Germinal center (tissue), 1 donor: ENCODE measurements around the gene TBX21.

Source experiments
- DNase-seq: peaks from one replicate; pipeline ENCODE4 v3.0.0; 2012; ENCODE audit warnings: mixed read lengths, low spot score

The TBX21 gene

DNA sequence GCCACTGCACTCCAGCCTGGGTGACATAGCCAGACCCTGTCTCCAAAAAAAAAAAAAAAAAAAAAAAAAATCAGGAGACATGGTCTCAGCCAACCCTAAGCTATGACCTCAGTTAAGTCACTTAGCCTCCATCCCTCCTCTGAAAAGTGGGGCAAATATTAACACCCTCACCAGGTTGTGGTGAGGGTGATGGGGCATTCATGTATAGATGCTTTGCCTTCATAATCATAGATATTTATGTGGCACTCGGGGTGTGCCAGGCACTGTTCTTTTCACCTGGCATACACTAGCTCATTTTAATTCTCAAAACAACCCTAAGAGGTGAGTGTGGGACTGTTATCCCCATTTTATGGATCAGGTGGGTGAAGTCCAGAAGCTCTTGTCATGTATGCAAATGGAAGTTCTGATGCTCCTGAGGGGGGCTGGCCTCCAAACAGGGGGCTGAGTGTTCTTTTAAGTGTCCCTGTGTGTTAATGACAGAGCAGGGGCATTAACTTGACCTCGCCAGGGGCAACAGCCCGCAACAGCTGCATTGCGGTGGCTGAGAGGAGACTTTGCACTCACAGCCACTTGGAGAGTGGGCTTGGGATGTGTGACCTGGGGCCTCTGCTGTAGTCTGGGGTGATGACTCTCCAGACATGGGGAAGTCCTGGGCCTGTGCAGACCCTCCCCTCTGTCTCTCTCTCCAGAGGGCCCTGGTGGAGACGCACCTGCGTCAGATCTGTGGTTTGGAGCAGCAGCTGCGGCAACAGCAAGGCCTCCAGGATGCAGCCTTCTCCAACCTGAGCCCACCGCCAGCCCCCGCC is 34.9 kb upstream of the TBX21 start:
- DNase-seq = no peak

DNA sequence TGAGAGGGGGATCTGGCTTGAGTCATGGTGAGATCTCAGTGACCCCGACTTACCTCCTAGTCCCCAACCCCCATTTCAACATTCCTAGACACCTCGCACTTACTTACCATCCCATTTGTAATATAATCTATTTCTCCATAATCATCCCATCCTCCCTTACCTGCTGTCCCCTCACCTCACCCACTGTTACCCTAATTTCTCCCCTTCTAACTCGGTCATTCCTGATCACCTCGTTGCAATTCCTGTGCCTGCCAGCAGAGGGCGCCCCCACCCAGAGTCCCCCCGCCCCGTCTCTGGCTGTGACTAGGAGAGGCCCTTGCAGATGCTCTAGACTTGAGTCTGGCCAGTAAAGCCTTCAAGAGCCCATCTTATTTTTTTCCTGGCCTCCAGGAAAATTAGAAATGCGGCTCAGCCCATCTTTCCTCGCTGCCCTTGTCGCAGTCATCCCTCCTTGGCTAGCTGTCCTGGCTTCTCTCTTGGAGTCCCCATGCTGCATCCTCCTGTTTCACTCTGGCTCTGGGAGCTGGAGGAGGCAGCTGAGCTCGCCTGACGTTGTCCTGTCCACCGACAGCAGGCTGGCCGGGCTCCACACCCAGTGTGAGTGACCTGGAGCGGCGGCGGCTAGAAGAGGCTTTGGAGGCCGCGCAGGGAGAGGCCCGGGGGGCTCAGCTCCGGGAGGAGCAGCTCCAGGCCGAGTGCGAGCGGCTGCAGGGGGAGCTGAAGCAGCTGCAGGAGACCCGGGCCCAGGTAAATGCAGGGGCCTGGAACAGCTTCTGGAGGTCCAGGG is 34.1 kb upstream of the TBX21 start:
- DNase-seq = peak; percentile 91

DNA sequence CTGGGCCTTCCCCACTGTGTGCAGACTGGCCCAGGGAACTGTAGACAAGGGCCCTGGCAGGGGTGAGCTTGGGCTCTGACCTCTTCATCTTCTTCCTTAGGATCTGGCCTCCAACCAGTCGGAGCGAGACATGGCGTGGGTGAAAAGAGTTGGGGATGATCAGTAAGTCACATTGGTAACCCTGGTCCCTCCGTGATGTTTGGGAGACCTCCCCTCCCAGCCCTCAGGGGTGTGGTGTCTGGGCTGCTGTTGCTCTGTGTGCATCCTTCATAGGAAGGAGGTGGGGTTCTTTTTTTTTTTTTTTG is 33.5 kb upstream of the TBX21 start:
- no peak for DNase-seq

DNA sequence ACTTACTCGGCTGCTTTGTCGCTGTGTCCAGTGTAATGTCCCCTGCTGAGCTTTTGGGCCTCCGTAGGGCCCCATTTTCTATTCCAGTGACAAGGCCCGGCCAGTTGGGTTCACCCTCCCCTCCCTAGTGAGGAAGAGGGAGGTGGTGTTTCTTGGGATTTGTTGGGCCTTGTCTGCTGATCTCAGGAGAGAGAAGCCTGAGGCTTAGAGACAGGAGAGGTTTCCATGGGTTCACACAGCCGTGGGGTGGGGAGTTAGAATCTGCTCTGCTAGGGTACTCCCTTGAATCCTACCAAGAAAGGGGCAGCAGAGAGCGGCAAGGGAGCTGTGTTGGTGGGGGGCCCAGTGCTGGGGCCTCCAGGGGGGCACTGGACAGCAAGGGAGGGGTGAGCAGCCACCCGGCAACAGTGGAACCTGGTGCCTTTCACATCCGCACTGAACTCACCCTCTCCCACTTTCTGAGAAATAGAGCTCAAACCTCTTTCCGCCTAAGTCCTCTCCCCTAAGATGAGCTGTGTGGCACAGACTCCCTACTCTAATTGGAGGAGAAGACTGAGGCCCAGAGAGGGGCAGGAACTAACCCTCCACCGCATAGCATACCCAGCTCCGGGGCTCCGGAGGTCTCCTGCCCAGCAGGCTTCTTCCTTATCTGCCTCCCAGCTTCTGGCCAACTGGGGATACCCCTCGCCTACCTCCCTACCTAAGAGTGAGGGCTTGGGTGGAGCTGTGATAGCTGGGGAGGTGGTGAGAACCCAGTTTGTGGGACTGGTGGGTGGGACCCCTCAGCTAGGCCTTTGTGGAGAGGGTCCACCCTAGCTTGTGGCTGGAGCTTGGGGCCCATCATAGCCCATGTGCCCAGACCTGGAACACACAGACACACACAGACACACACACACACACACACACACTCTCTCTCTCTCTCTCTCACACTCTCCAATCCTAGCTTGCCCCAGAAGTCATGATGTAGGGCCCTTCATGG is 32.3 kb upstream of the TBX21 start:
- no peak for DNase-seq

DNA sequence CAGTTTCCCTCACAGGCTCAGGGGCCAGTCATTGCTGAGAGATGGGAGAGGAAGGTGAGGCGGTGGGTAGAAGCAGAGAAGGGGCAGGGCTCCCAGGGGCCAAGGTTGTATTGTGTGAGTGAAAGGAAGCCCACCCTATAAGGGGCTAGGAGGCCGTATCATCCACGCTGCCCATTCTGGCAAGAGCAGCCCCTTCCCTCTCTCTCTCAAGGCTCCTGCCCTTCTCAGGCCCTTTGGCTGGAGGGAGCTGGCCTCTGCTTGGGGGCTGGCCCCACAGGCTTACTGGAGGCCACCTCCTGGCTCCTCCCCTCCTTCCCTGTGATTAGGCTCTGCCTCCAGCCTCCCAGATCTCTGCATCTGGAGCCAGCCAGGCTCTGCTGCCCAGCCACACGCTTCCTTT is 31.4 kb upstream of the TBX21 start:
- DNase-seq = no peak

DNA sequence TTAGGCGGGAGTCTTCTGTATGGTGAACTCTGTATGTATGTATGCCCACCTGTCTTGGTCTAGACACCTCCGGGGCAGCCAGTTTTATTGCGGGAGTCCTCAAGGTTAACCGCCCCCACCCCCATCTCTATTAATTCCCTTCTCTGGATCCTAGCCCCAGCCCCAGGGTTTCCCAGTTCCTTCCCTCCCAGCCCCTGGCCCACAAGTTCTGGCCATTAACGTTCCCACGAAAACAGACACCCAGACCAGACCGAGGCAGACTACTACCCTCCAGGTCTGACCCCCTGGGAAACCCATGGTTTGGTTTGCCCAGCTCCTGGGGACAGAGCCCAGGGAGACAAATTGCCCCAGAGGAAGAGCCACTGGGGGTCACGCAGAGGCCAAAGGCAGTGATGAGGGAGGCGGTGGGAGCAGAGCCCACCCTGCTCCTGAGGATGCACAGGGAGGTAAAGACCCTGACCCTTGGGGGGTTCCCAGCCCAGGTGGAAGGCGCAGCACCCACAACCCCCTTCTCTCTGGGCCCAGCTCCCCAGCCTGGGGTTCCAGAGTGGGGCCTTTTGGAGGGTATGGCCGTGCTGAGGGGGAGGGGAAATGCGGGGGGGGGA is 30.5 kb upstream of the TBX21 start:
- DNase-seq = no peak

DNA sequence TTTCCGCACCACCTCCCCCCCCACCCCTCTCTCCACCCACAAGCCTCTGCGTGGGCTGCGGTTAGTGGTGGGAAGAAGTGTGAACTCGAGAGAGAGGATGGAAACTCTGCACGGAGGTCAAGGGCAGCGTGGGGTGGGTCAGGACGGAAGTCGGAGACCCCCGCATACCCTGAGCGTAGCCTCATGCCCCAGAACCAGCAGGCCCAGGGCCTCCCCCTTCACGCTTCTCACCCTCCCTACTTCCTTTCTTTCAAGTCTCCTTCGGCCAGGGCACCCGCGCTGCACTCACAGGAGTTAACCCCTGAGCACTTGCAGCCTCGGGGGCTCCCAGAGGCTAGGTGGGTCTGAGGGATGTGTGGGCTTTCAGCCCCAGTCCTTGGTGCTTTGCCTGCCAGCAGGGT is 29.8 kb upstream of the TBX21 start:
- peak; percentile 41 for DNase-seq

DNA sequence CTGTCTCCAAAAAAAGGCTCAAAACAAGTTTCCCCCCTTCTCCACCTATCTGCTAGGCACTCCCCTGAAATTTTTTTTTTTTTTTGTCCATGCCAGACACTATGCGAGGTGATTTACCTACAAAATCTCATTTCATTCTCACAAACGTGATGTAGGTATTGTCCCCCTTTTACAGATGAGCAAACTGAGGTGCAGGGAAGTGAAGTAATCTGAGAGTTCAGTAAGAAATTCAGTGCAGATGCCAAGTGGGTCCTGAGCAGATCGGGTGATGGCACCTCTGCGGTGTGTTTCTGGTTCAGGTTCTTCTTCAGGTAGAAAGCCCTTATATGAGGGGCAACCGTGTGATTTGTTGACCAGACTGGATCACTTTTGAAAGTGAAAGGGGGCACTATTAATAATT is 29.4 kb upstream of the TBX21 start:
- DNase-seq = no peak

DNA sequence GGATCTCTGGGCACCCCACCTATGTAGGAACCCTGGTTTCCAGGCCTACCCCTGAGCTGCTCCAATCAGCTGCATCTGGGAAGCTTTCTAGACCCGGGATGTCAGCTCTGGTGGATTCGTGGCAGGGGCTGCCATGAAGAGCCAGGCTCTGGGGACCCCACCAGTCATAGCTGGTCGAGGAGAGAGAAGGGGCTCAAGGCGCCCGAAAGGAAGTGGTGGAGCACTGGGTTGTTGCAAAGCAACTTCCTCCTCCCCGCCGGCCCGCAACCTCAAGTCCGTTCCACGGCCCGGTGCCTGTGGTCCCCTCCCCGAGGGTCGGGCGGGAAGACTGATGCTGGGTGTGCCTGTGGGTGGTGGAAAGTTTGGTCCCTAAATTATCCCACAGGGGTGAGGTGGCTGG is 28.9 kb upstream of the TBX21 start:
- DNase-seq = peak; percentile 47

DNA sequence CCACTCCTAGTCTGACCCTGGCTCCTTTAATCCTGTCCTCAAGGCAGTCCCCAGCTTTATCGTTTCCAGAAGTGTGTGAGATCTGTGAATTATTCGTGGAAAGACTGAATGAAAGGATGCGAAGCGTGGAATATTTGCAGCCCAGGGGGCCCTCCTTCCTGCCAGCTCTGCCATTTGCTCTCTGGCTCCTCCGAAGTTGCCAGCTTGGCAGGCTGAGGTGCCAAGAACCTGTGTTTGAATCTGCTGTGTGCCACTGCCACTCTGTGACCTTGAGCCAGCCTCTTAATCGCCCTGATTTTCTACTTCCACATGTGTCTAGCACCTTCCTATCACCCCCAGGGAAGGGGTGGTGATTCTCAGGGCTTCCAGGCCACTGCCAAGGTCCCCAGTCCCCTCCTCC is 28.3 kb upstream of the TBX21 start:
- DNase-seq = no peak

DNA sequence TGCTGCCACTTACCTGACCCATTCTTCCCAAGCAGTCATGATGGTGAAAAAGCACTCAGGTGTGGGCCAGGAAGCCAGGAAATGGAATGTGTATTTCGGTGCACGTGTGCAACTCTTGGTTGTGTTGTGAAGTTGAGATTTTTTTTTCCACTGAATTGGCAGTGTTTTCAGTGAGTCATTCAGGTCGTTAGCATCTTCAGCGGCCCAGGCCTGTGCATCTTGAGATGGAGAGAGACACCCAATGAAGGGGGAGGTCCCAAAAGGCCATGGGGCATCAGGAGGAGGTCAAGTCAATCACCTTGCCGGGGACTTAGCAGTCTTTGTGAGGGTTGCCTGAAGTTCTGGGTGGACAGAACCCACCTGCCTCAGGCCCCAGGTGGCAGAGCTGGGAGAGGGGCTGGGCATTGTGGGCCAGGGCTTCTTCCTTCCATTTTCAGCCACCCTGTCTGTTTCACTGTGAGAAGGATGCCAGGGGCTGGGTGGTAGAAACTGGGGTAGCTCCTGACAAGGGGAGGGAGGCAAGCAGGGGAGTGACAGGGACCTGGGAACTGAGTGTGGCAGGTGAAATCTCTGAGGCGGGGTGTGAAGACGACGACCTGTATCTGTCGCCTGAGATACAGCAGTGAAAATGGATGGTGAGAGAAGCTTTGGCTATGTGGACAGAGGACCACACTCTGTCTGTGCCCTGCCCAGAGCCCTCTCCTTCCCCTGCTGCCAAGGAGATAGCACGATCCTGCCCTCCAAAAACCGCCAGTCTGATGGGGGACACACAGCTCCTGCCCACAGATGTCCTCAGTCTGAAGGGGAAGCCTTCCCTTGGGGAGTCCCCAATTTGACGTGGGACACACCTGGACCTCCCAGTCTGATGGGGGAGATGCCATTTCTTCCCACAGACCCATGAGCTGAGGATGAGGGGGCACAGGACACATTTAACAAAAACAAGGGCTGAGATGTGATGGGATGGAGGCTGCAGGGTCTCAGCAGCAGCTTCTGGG is 27.2 kb upstream of the TBX21 start:
- no peak for DNase-seq

DNA sequence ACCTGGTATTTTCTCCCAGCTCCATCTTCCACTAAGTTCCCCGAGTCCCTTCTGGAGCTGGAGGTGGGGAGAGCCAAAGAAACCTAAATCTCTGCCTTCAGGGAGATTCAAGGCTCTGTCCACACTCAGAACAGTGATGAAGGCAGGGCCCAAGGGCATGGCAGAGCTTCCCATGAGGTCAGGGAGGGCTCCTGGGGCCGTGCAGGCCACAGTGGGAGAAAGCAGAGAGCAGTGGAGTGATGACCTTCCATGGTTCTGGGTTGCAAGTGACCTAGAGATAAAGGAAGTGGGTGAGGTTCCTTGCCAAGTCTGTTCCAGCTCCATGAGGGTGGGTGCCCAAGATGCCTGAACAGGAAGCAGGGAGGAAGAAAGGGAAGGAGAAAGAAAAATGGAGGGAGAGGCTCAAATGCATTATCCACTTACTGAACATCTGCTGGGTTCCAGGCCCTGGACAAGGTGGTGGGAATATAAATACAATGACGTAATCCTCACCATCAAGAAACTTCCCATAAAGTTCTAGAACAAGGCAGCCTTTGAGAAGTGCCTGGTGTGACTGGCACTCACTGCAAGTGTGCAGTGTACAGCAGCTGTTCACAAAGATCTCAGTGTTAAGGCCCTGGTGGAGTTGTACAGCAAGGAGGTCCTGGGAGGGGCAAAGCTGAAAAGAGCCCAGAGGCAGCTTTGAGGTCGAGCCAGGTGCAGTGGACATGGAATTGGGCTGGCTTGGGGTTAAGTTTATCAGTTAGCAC is 25.8 kb upstream of the TBX21 start:
- no peak for DNase-seq

DNA sequence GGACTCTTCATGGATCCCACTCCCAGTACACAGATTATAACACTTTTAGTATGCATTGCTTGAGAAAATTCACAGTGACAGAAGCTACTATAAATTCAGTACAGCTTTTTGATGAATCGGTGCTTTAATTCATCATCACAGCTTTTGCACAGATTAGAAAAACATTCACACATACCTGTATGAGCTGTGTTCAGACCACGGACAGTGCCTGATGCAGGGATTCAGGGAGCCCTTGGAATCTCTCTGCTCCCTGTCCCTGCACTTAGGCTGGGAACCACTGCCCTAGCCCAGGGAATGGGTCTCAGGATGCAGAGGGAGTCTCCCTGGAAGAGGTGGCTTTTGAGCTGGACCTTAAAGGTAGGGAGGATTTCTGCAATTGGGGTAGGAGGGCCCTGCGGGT is 25.2 kb upstream of the TBX21 start:
- DNase-seq = no peak

DNA sequence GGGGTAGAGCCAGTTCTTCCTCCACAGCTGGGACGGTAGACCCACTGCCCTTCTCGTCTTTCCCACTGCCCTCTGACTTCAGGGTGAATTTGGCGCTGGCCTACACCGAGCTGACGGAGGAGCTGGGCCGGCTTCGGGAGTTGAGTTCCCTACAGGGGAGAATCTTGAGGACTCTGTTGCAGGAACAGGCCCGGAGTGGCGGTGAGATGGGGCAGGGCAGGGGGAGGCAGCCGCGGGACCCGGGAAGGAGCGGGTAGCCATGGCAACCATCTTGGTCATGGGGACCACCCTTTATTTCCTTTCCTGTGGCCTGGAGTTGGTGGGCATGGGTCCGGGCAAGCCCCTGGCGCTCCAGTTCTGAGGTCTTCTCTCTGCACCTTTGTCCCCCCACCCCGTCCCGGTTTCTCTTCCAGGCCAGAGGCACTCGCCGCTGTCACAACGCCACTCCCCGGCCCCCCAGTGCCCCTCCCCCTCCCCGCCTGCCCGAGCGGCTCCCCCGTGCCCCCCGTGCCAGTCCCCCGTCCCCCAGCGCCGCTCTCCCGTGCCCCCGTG is 24.6 kb upstream of the TBX21 start:
- no peak for DNase-seq

DNA sequence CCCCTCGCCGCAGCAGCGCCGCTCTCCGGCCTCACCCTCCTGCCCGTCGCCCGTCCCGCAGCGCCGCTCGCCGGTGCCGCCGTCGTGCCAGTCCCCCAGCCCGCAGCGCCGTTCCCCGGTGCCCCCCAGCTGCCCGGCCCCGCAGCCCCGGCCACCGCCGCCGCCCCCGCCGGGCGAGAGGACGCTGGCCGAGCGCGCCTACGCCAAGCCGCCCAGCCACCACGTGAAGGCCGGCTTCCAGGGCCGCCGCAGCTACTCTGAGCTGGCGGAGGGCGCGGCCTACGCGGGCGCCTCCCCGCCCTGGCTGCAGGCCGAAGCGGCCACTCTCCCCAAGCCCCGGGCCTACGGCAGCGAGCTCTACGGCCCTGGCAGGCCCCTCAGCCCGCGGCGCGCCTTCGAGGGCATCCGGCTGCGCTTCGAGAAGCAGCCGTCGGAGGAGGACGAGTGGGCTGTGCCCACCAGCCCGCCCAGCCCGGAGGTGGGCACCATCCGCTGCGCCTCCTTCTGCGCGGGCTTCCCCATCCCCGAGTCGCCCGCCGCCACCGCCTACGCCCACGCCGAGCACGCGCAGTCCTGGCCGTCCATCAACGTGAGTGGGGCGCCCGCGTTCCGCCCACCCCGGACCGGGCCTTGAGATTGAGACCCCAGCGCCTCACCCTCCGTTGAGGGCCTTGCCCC is 24.0 kb upstream of the TBX21 start:
- DNase-seq = no peak

DNA sequence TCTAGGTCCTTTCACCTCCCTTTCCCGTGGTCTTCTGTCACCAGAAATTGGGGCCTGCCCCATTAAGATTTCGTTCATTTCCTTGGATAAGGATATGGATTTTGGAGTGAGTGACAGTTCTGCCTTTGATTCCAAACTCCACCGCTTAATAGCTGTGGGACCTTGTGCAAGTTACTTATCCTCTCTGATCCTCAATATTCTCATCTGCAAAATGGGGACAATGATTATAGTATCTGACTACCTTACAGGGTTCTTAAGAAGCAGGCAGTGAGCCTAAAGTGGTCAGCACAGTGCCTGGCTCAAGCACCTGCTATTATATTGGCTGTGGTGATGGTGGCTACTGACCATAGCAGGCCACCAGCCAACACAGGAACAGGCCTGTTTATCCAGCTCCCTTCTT is 23.4 kb upstream of the TBX21 start:
- DNase-seq = no peak

DNA sequence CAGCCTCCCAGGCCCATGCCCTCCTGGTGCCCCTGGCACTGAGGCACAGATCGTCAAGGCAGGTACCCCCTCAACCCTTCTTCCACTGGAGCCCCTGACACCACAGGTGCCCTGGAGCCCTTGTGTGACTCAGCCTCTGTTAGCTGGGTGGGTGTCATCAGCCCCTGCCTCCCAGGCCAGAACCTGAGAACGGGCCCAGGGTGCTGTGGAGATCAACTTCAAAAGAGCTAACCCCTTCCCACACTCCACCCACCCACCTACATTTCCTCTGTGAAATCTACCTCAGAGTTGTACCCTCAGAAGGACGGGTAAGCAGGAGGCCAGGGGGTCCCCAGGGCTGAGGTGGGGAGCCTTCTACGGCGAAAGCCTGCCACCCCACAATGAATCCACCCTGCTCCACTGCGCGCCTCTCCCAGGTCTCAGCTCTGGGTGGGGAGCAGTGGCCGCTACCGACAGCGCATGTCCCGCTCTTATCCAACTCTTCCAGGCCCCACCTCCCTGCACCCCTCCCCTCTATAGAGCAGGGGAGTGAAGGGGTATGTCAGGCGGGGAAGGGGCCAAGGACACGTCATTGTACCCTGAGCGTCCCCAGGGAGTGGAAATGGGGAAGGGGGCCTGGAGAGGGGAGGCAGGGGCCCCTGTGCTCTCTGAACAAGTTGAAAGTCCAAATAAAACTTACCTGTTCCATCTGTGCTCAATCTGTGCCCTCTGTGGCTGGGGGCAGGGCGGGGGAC is 21.5 kb upstream of the TBX21 start:
- DNase-seq = no peak

DNA sequence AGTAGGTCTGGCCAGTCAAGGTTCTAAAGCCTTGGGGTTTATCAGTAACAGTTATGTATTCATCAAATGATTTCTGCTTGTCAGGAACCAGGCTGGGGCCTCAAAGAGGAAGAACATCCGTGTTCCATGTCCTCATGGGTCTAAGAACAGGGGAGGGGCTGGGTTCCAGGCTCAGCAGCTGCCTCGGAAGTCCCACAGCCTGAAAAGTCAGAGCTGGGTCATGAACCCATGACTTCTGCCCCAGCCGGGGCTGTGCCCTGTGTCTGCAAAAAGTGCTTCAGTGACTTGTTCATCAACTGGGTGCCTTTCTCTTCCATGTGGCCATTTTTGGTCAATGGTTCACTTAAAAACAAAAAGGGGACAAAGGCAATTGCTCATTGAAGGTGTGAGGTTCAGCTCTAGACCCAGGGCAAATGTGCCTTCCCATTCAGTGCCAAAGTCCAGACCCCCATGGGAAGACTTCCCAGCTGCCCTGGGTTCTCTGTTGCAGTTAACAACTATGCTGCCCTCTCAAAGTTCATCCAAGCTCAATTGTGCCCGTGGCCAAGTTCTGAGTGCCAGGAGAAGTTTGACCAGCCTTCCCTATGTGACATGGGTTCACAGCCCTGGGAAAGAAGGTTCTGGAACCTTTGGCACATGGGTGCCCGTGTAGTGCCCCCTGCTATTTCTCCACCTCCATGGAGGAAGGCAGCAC is 20.6 kb upstream of the TBX21 start:
- DNase-seq = no peak
